GM19324 (cell line): Measurements from ENCODE around the gene DKKL1.

ENCODE experiments used
- ATAC-seq: cut with Tn5 transposase; IDR thresholded peaks from one replicate; pipeline ENCODE4 v1.9.1; 2021; ENCODE audit warnings: mild to moderate bottlenecking, moderate library complexity; ENCODE audit not compliant: unreplicated experiment, low FRiP score

The DKKL1 gene

GRCh38 chr19:49337267-49338022 is 26.2 kb upstream of the DKKL1 start:
- ATAC-seq = no peak

- no peak for ATAC-seq
Measured at GRCh38 chr19:49338023-49338677, 25.5 kb upstream of the DKKL1 start.

GRCh38 chr19:49338691-49339300 is 24.9 kb upstream of the DKKL1 start:
- no peak for ATAC-seq

- no peak for ATAC-seq
Measured at GRCh38 chr19:49339301-49340068, 24.2 kb upstream of the DKKL1 start.

GRCh38 chr19:49340069-49340864 is 23.4 kb upstream of the DKKL1 start:
- peak; percentile 72 for ATAC-seq

GRCh38 chr19:49340865-49341718 is 22.6 kb upstream of the DKKL1 start:
- ATAC-seq = no peak

- no peak for ATAC-seq
Measured at GRCh38 chr19:49342291-49342721, 21.4 kb upstream of the DKKL1 start.

GRCh38 chr19:49343123-49343522 is 20.6 kb upstream of the DKKL1 start:
- ATAC-seq = no peak

- ATAC-seq = no peak
Measured at GRCh38 chr19:49344505-49345423, 18.9 kb upstream of the DKKL1 start.

- ATAC-seq = no peak
Measured at GRCh38 chr19:49347191-49347590, 16.5 kb upstream of the DKKL1 start.

GRCh38 chr19:49347835-49348234 is 15.8 kb upstream of the DKKL1 start:
- ATAC-seq = no peak

GRCh38 chr19:49348305-49349189 is 15.1 kb upstream of the DKKL1 start:
- no peak for ATAC-seq

- no peak for ATAC-seq
Measured at GRCh38 chr19:49349567-49349966, 14.1 kb upstream of the DKKL1 start.

- ATAC-seq = no peak
Measured at GRCh38 chr19:49355909-49356353, 7.7 kb upstream of the DKKL1 start.

GRCh38 chr19:49356382-49356781 is 7.3 kb upstream of the DKKL1 start:
- no peak for ATAC-seq

GRCh38 chr19:49357186-49357585 is 6.5 kb upstream of the DKKL1 start:
- ATAC-seq = no peak
